GM19467 (cell line): ENCODE data around the gene BSDC1.
"Not testable (repeated sequence)": the region's sequence is repeated elsewhere in the genome, so short reads cannot be mapped to it uniquely, and the experiment has no call there.

Source experiments
- ATAC-seq: cut with Tn5 transposase; IDR thresholded peaks from one replicate; pipeline ENCODE4 v1.9.1; 2021; ENCODE audit warnings: mild to moderate bottlenecking, moderate library complexity; ENCODE audit not compliant: unreplicated experiment

The BSDC1 gene, protein sequence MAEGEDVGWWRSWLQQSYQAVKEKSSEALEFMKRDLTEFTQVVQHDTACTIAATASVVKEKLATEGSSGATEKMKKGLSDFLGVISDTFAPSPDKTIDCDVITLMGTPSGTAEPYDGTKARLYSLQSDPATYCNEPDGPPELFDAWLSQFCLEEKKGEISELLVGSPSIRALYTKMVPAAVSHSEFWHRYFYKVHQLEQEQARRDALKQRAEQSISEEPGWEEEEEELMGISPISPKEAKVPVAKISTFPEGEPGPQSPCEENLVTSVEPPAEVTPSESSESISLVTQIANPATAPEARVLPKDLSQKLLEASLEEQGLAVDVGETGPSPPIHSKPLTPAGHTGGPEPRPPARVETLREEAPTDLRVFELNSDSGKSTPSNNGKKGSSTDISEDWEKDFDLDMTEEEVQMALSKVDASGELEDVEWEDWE

DNA sequence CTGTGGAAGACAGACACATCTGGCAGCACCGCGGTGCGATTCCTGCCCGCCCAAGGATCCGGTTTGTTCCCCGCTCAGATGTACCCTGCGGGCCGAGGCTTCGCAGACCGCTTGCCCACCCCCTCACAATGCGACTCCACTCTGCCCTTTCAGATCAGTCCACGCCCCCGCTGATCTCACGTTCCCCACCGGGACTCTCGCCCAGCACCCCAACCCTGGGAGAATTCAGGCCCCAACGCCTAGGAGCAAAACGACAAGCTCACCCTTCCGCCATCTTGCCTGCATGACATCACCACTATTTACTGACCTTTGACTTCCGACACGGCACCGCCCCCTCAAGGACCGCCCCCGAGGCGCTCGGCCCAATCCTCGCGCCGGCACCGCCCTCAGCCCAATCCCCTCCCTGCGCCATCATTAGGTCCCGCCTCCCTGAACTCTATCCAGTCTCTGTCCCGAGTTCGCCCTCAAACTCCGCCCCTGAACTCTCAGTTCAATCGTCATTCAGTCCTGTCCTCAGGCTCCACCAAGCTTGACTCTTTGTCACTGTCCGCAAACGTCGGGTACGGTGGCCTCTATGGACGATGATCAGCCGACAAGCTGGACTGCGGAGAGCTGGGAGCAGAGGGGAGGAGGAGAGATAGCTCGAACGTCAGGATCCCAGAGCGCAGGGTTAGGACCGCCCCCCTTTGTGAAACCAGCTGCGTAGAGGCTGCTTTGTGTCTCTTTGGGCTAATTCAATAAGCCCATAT is at the start of gene BSDC1:
TSS of gene BSDC1 (minus strand) at position 301 of the 749 bp plus-strand sequence. CDS start at position 274, 27 bp downstream.
- ATAC-seq: peak; percentile 95

DNA sequence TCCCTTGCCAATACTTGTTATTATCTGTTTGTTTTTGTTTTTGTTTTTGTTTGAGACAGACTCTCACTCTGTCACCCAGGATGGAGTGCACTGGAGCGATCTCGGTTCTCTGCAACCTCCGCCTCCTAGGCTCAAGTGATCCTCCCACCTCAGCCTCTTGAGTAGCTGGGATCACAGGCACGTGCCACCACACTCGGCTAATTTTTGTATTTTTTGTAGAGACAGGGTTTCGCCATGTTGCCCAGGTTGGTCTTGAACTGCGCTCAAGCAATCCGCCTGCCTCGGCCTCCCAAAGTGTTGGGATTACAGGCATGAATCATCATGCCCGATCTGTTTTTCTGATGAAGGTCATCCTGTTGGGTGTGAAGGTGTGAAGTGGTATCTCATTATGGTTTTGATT is 47.2 kb upstream of the BSDC1 start:
- ATAC-seq: not testable (repeated sequence)

GRCh38 chr1:32438777-32439176 is 44.5 kb upstream of the BSDC1 start:
- ATAC-seq: not testable (repeated sequence)

DNA sequence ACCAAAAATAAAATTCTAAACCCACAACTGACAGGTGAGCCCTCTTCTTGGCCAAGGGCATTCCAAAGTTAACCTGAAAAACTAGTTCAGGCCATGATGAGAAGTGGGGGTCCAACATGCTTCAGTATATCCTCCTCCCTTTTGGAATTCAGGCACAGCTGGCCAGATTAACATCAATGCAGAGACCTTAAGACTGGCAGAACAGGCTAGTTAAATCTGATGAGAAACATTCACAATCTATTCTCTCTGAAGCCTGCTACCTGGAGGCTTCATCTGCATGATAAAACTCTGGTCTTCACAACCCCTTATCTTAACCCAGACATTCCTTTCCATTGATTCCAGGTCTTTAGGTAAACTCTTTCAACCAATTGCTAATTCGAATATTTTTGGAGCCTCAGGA is 43.9 kb upstream of the BSDC1 start:
- ATAC-seq: no peak

- no peak for ATAC-seq
These were observed 37.6 kb upstream of the BSDC1 start for GRCh38 chr1:32431736-32432400.

DNA sequence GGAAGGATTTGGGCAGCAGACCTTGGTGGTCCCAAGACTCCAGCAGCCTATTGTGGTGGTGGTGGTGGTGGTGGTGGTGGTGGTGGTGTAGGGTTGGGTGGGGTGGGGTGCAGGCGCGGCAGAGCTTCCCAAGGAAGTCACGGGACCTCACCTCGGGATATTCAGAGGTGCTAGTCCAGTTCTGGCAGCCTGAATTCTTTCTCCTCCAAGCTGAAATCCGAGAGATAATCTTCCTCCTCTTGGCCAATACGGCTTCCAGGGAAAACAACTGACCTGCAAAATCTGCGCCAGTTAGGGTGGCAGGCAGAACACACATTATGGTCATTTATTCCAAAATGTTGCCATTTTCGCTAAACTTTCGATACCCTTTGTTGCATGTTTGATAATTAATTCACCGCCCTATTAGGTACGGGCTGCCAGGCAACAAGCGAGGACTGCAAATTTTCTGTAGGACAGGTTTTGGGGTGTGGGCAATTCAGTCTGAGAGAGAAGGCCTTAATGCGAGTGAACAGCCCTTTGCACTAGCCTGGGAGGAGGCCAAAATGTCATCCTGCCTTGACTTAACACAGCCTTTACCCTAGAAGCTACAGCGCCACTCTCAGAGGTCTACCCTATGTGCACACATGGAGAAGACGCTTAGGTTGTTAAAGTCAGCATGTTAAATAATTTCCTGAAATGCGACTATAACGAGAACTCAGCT is 33.2 kb upstream of the BSDC1 start:
- no peak for ATAC-seq

- ATAC-seq: no peak
These were observed 32.4 kb upstream of the BSDC1 start for GRCh38 chr1:32426489-32427255.

DNA sequence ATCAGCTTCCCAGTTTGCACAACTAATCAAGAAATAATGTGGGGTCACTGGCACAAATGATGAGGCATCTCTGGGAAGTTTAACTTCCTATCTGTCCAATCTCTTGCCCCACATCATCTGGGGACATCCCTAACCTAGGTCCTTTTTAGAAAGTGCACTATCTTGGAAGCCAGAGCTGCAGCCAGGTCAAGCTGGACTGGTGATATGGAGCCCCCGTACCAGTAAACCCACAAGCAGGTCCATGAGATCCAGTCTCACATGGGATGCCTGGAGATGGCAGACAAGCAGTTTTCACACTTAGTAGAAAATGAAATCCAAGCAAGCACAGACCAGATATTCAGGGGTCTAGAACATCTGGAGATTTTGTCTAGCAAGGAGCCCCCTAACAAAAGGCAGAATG is 27.5 kb upstream of the BSDC1 start:
- ATAC-seq: no peak

- ATAC-seq: no peak
These were observed 20.1 kb upstream of the BSDC1 start for GRCh38 chr1:32414186-32414886.

GRCh38 chr1:32413507-32414185 is 19.4 kb upstream of the BSDC1 start:
- no peak for ATAC-seq

DNA sequence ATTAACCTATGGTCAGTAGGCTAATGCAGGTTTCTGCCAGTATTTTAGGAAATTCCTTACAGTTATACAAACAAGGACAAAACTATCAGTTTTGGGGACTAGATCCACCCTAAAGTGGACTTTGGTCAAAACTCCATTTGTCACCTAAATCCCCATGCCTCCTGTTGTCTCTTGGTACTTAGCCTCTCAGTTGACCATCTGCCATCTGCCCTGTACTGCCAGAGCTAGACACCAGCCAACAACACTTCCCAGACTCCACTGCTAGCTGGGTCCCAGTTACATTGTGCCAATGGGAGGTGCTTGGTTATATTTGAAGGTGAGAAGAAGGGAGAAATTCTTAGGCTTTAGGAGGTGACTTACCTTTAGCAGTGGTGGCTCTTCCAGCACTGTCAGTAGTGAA is 17.0 kb upstream of the BSDC1 start:
- no peak for ATAC-seq

- no peak for ATAC-seq
These were observed 12.4 kb upstream of the BSDC1 start for GRCh38 chr1:32406629-32407111.

DNA sequence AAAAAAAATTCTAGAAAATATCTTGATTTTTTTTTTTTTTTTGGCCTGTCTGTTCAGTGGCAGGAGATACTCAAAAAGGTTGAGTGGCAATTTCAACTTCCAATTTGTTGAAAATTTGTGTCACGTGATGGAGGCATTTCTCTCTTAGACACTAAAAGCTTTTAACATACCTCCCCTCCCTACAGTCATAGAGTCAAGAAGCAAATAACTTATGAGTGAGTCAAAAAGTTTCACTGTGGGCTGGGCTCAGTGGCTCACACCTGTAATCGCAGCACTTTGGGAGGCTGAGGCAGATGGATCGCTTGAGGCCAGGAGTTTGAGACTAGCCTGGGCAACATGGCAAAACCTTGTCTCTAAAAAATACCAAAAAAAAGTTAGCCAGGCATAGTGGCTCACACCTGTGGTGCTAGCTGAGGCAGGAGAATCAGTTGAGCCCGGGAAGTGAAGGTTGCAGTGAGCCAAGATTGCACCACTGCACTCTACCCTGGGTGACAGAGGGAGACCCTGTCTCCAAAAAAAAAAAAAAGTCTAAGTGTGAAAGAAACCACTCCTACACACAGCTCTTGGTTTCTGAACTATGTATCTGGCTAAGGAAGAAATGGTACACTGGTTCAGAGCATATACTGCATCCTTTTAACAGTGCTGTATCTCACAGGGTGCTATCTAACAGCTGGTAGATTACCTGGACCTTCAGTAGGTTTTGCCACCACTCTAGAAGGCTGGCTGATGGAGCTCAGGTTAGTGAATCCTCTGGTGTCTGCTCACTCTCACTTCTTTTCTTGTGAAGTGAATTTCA is 11.6 kb upstream of the BSDC1 start:
- ATAC-seq: no peak

DNA sequence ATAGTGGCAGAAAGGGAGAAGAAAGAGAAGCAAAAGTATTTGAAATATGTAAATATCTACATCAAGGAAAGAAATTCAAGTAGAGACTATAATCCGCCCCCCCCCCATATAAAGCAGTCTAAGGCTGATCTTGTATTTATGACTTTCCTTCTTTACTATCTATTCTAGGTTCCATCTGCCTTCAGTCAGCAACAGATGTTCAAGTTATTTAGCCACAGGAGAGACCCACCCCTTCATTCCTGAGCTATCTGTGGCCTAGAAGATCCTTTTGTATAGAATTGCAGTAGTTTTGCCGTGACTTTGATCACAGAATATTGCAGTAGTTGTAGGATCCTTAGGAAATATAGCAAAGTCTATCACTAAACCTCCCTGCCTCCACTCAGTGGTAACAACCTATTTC is 10.7 kb upstream of the BSDC1 start:
- no peak for ATAC-seq

DNA sequence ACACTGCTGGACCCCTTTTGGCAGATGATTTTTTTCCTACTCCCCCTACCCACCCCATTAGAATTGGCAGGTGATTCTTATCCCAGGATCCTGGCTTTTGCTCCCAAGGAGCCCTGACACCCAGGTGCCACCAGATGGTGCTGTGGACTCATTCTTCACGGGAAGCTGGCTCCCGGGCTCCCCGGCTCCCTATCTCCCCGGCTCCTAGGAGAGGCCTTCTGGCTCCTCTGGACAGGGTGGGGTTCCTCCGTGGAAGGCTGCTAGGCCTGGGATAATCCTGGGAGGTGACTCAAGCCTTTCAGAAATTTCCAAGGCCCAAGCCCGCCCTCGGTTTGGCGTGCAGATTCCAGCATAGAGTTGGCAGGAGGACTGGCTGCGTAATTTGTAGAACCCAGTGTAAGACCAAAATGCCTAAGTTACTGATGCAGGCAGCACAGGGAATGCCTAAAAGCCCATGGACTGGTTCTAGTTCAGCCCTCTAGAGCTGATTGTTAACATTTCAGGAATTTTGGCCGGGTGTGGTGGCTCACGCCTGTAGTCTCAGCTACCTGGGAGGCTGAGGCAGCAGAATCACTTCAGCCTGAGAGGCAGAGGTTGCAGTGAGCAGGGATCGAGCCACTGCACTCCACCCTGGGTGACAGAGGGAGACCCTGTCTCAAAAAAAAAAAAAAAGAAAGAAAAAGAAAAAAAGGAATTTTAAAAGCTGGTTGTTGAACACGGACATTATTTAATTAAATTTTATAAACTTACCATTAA is 6.8 kb upstream of the BSDC1 start:
- no peak for ATAC-seq

- no peak for ATAC-seq
These were observed 5.6 kb upstream of the BSDC1 start for GRCh38 chr1:32399843-32400242.

DNA sequence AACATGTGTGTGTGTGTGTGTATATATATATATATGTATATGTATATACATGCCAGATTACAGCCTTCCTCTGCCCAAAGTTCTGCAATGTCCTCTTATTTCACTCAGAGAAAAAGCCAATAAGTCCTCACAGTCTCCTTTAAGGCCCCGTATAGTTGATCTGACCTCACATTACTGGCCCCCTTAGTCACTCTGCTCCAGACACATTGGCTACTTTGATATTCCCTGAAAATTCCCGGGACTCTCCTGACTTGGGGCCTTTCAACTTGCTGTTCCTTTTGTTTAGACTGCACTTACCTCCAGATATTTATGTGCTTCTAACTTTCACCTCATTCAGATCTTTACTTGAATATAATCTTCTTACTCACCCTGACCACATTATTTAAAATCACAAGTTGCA is 4.2 kb upstream of the BSDC1 start:
- no peak for ATAC-seq
